Activated CD4-positive, CD25-positive, alpha-beta regulatory T cell treated with anti-CD3 and anti-CD28 coated beads, Interleukin-2, amount 50 U/mL, for 16 hours (primary cell): ENCODE data around the gene SAMD5.

ENCODE experiments used
- DNase-seq: peaks from one replicate; pipeline ENCODE4 v3.0.0-alpha.2; 2020; ENCODE audit warnings: low read depth, low spot score

The SAMD5 gene

GRCh38 chr6:147566244-147566898 is 57.9 kb downstream of the SAMD5 start:
- no peak for DNase-seq

DNA sequence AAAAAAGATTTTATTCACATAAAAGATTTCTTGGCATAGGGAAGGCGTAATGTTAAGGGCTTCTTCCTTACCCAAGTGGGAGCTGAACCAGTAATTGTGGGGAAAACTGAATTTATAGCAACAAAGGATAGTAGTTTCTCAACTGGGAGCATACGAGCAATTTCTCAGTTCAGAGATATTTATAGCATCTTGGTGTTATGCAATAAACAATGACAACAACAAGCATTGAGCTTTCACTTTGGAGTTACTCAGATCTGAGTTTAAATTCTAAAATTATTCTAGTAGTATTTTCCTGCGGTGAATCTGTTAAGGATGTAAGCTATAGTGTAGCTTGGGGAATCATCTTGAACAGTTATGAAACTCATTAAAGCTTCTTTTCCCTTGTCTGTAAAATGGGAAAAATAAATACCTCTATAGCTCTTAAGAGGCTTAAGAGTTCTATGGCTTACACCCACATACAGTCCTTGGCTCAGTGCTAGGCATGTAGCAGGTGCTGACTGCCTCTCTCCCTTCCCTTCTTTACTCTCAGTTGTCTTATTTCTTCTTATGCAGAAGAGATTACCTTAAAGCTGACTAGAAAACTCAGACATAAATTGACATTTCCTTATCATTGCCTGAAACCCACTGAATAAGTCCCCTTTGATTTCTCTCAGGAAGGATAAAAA is 58.8 kb downstream of the SAMD5 start:
- DNase-seq: no peak

DNA sequence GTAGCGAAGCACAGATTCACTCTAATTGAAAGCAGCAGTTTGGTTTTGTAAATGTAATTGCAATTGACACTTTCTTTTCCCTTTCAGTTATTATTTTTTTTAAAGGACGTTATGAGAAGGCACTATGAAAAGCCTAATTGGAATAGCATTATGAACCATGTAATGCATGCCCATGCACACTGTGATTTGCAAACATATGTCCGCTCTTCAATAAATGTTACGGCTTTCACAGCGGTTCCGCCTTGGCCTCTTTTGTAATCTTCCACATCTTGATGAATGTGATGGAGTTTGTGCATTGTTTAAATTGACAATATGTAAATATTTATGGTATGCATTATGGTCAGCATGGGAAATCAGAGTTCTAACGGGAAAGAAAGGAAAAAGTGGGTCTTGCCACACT is 61.3 kb downstream of the SAMD5 start:
- DNase-seq: no peak

GRCh38 chr6:147570681-147571080 is 62.2 kb downstream of the SAMD5 start:
- no peak for DNase-seq

- DNase-seq: no peak
Observed at GRCh38 chr6:147577488-147577887, 69.0 kb downstream of the SAMD5 start.

GRCh38 chr6:147578159-147578558 is 69.7 kb downstream of the SAMD5 start:
- DNase-seq: no peak

DNA sequence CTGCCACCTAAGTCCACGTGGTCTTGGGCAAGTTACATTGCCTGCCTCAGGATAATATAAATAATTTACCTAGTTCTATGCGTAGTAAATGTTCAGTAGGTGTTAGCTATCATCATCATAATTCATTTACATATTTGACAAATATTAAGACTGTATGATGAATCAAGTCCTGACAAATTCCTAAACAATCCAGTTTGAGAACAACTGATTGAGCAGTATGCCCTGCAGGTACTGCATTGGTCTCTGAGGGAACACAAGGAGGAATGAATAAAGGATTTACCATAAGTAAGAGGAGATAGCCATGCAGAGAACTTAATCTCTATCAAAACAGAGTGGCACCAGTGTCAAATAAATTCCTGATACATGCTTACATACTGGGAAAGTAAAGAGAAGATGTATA is 70.4 kb downstream of the SAMD5 start:
- DNase-seq: no peak

- DNase-seq: no peak
Observed at GRCh38 chr6:147579667-147580066, 71.2 kb downstream of the SAMD5 start.

GRCh38 chr6:147582991-147583390 is 74.5 kb downstream of the SAMD5 start:
- DNase-seq: no peak

GRCh38 chr6:147585256-147585655 is 76.8 kb downstream of the SAMD5 start:
- DNase-seq: no peak

GRCh38 chr6:147586044-147586443 is 77.6 kb downstream of the SAMD5 start:
- no peak for DNase-seq

GRCh38 chr6:147587907-147588306 is 79.4 kb downstream of the SAMD5 start:
- no peak for DNase-seq

- DNase-seq: no peak
Observed at GRCh38 chr6:147588469-147588868, 80.0 kb downstream of the SAMD5 start.

GRCh38 chr6:147589739-147590250 is 81.3 kb downstream of the SAMD5 start:
- DNase-seq: no peak

GRCh38 chr6:147595961-147596360 is 87.5 kb downstream of the SAMD5 start:
- no peak for DNase-seq

DNA sequence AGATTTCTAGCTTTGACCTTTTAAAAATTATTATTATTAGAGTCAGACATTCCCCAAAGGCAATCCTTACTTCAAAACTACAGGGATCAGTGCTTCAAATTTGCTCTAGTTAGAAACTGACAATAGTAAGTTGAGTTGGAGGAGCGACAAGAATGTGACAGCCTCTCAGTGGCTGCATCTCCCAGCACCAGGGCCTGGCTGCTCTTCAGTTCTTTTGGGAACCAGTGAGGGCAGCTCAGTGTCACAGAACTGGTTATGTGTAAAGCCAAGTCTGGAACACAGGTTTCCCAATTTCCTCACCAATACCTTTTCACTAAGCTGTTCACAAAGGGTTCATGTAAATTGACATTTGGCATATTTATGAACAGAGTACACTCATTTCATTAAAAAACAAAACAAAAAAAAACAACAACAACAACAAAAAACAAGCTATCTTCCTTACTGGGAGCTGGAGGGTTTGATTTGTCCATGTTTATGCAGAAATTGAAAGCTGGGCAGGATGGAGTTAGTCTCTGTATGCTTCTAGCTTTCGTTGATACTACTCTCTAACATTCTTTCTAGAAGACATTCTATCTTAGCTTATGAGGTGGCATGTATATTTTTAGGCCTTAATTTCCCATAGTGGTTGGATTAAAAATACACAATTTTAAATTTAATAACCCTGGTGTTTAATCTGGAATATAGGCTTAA is 95.0 kb downstream of the SAMD5 start:
- no peak for DNase-seq

DNA sequence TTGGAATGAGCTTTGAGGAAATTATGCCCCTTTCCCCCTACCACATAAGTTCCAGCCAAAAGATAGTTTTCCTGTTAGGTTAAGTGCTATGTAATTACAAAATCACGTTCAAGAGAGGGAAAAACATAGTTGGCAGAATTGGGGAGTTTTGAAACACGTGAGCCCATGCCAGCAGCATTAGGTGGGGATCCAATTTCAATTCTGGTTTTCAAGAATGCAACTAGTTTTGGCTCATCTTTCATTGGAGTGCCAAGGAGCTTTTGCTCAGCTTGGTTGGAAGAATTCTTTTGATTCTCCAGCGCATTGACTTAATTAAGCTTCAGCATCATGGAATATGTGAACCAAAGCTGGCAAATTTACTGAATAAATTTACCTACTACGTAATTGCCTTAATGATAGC is 95.9 kb downstream of the SAMD5 start:
- no peak for DNase-seq

GRCh38 chr6:147611992-147612391 is 103.5 kb downstream of the SAMD5 start:
- no peak for DNase-seq

GRCh38 chr6:147614501-147614900 is 106.0 kb downstream of the SAMD5 start:
- DNase-seq: no peak

DNA sequence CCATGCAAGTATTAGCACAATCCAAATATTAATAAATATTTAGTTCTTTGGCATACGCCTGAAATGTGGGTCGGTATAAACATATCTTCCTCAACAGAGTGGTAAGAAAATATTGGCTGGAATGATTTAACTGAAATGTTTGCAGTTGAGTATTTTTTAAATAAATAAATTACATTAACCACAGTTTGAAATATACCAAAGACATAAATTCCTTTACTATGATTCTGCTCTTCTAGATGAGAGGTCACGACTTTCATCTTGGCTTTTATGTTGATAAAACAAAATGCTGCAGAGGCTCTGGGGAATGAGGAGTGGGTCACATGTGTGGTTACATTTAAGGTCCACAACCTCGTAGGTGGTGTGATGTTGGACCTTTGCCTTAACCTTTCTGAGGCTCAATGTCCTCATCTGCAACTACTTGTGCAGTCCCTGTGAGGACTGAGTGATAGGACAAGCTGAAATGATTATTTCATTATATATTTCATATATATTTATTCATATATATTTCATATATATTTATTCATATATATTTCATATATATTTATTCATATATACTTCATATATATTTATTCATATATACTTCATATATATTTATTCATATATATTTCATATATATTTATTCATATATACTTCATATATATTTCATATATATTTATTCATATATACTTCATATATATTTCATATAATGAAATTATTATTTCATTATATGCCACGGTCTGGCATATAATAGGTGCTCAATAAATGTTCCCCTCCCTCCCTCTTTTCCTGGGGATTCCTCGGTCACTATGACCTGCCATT is 107.4 kb downstream of the SAMD5 start:
- DNase-seq: no peak

DNA sequence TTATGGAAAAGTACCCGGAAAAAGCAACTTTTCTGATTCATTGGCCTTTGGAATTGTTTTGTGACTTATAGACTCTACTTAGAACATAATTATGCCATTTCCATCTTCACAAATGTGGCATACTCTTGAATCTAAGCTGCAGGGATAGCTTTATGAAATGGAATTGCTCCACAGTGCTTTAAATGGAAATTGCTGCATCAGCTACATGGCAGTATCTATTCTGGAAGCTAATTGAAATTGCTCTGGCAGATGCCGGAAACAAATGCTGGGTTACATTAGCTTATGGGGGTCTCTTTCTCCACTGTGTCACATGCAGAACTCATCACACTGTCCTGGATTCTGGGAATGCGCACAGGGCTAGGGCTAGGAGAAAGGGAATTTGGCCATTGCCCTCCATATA is 108.9 kb downstream of the SAMD5 start:
- no peak for DNase-seq

DNA sequence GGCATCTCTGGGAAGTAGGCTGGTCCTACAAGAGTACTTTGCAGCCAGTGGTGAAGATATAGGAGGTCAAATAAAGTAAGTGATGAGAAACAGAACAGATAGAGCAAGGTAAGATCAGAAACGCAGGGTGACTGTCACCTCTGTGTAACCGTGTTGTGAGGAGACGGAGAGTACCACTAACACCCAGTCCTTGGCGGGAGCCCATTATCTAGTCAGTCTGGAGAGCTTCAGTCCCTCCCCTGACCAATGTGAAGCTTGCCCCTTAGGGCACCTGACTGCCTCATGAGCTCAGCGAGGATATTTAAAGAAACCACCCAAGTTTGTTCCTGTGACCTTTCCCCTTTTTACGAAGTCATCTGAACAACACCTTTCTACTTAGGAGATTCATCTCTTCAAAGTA is 110.0 kb downstream of the SAMD5 start:
- DNase-seq: no peak
